Stimulated activated CD8-positive, alpha-beta memory T cell treated with anti-CD3 and anti-CD28 coated beads, Interleukin-7, amount 100 ng/mL, for 4 hours (primary cell): ENCODE measurements around the gene METAP1D.
"Not testable (repeated sequence)": the region's sequence is repeated elsewhere in the genome, so short reads cannot be mapped to it uniquely, and the experiment has no call there.

Experiments
- DNase-seq, 2 donors: peaks; one replicate each; pipeline ENCODE4 v3.0.0-alpha.2; 2020; ENCODE audit warnings: low read depth in 2 of 2

The METAP1D gene

DNA sequence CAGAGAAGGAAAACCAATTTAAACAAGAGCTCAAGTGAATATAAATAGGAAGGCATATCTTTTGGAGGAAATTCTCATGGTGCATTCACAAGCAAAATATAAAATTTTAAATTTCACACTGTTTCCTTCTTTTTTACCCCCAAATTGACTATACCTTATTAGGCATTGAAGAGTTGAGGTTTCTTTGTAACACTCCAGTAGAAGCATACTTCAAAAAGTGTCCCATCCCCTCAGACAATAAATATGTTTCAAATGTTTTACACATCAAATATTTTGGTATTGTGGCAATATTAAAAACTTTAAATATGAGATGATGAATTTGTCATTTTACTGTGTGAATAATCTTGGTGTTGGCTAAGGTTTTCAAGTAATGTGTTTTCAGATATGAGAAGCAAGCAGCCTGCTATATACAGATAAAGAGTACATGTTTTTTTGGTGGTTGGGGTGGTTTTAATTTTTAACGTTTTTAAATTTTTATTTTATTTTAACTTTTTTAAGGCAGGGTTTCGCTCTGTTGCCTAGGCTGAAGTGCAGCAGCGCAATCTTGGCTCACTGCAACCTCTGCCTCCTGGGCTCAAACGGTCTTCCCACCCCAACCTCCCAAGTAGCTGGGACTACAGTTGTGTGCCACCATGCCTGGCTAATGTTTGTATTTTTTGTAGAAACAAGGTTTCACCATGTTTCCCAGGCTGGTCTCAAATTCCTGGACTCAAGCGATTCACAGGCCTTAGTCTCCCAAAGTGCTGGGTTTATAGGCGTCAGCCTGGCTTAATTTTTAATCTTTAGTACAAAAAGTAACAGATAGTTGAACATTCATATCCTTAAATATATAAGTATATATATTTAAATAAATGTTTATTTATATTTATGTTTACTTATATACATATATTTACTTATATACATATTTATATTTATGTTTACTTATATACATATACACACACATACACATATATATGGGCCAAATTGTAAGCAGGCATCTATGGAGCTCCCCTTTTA, 49.1 kb downstream of the METAP1D start:
- no peak for DNase-seq

GRCh38 chr2:172049567-172050120, 49.9 kb downstream of the METAP1D start:
- no peak for DNase-seq

DNA sequence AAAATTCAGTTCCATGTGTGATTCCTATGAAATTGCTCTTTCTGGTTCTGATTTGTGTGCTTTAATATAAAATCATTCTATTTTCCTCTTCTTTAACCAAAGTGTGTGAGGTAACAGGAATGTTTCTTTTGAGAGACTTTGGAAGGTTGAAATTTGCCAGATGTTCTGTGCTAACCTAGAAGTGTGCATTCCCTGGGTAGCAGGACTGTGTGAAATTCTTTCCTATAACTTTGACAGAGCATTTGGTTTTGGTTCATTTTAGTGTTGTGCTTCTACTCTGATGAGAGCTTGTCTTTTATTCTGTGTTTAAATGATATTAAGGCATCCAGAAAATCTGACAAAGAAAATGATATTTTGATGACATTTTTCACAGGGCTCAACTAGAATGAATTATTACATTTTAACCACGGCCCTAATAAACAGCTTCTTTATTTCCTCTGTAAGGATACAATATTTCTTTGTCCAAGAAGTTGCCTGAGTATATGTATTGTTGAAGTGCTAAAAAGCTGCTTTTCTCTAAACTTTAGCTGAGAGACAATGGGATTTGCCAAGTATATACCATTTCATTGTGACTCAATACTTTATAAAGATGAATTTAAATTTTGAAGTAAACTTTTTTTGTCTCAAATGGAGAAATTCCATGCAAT, 50.8 kb downstream of the METAP1D start:
- DNase-seq = no peak

DNA sequence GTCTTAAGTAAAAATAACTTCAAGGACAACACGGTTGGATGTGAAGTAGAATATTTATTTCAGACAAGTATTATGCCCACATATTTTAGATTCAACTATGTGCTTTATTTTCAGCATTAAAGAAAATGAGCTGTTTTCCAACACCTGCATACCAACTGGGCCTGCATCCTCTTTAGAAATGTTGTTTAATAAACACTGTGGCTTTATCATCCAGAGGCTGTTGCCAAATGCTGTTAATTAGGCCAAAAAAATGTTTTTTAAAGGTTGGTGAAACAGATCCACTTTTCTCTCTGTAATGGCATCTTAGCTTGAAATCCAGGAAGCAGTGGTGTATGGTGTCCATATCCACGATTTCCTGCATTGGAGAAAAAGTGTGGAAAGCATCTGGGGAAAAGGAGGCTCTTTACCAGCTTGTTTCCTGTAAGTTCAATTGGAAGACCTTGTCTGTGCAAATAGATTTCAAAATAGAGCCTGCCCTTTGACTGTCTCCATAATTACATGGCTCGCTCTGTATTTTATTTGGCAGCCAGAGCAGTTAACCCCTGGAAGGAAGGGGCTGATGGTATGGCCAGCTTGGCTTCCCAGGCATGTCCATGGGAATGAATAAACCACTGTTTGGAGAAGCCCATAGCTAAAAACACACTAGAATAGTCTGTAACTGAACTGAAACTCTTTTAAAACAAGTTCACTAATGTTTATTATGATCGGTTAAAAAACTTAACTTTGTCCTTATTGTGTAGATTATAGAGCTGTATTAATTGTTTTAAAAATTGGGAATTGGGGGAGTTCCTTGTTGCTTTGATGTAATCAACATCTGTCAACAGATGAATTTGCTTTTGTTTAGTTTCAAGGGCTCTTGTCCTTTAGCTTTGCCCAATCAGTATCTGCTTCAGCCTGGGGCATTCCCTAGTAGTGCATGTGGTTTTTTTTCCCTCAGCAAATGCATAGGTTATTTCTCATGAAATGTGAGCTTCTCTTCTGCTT, 52.5 kb downstream of the METAP1D start:
- DNase-seq = no peak

DNA sequence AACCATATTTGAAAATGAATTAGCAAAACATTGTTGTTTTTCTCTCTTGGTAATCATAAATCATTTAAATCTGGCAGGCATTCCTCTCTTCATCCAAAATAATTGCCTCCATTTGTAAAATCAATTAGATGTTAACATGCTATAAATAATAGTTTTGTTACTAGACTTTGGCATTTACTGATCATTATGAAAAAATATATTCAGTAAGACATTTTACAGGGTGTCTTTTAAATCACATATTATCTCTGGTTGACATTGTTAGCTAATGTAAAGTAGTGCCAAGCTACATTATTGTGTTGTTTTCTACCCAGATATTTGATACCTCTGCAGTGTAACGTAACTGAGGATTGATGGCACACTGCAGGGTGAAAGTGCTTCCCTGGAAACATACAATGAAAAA, 53.7 kb downstream of the METAP1D start:
- DNase-seq = no peak

GRCh38 chr2:172056293-172056692, 56.5 kb downstream of the METAP1D start:
- no peak for DNase-seq

DNA sequence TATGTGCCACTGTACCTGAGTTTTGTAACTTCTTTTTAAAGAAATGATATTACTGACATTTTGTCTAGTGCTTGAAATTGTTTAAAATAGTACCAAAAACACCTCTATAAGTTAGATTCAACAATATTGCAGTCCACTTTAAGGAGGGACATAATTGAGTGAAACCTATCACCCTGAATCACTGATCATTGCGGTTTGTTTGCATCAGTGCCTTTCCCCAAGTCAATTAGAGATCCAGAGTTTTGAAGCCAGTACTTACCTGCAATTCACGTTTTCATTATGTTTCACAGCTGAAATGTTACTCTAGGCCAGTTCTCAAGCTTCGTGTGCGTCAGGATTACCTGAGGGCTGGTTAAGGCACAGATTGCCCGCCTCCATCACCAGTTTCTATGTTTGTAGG, 58.9 kb downstream of the METAP1D start:
- no peak for DNase-seq

DNA sequence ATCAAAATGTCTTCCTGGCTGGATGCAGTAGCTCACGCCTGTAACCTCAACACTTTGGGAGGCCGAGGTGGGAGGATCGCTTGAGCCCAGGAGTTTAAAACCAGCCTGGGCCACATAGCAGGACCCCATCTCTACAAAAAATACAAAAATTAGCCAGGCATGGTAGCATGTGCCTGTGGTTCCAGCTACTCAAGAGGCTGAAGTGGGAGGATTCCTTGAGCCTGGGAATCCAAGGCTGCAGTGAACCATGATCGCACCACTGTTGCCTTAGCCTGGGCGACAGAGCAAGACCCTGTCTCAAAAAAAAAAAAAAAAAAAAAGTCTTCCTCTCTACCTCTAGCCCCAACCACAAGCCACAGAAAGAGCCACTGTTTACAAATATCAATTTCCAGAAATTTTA, 60.4 kb downstream of the METAP1D start:
- not testable (repeated sequence) for DNase-seq

DNA sequence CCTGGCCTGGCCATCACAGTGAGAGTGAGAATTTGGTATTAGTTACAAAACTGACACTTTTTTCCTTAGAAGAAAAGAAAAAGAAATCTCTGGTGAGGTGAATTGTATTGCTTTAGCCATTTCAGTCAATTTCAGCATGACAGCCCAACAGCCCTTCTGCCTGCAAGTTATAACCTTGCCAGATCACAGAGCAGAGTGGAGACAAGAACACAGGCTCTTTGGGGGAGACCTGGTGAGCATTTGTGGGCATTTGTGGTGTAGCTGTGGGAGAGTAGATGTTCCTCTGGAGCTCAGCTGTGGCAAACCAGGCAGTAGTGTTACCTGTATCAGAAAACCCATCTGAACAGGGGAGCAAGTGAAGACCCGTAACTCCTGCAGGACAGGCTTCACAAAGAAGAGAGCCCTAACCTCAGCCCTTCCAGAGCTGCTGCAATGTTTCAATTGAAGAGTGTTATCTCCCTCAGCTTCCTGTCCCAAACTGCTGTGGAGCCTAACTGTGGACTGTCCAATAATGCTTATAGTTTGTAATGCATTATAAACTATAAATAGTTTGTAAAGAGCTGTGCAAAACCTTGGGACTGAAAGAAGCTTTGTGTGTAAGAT, 62.8 kb downstream of the METAP1D start:
- DNase-seq = no peak

GRCh38 chr2:172063446-172063845, 63.7 kb downstream of the METAP1D start:
- no peak for DNase-seq

DNA sequence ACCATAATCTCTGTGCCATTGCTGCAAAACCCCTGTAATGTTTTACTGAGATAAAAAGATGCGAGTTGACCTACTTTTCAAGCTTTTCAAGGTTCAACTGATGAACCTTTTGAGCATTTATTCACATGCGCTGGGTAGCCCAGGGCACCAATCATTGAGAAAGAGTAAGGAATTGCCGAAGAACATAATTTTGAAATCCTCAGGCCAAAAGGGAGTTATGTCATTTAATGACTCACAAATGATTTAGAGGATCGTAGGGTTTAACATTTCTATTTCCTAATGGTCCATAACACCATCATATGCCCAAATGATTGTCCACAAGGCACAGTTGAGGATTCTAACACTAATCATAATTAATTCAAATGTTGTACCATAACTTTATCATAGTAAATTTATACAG, 65.4 kb downstream of the METAP1D start:
- no peak for DNase-seq

GRCh38 chr2:172066394-172066886, 66.7 kb downstream of the METAP1D start:
- DNase-seq = no peak

- DNase-seq = not testable (repeated sequence)
These were observed 68.2 kb downstream of the METAP1D start for GRCh38 chr2:172067905-172068304.

DNA sequence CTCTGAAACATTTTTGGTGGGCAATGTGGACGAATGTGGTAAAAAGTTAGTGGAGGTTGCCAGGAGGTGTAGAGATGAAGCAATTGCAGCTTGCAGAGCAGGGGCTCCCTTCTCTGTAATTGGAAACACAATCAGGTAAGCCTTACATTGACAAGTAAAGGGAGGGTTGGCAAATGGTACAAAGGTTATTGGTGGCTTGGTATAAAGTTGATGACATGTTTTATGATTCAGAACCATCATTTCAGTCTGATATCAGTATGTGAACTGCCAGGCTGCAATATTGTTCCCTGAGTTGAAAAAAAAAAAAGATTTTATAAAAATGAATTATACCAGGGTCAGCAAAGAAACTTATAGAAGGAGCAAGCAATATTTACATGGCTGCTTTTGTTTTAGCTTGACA, 71.2 kb downstream of the METAP1D start:
- DNase-seq = no peak

DNA sequence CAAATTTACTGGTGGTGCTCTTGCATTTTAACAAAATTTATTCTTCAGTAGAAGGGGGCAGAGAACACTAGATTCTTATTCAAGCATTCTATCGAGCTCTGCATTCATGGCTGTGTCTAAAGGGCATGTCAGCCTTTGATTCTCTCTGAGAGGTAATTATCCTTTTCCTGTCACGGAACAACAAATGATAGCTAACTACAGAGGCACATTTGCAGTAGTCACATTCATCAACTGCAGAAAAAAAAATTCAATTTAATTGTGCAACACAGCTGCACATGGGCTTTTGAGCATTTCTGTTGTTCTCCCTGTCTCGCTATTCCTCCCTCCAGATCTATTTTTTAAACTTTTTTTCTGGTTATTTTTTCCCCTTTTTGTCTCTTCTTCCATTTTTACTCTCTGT, 72.5 kb downstream of the METAP1D start:
- DNase-seq = no peak

GRCh38 chr2:172072706-172073105, 73.0 kb downstream of the METAP1D start:
- no peak for DNase-seq

DNA sequence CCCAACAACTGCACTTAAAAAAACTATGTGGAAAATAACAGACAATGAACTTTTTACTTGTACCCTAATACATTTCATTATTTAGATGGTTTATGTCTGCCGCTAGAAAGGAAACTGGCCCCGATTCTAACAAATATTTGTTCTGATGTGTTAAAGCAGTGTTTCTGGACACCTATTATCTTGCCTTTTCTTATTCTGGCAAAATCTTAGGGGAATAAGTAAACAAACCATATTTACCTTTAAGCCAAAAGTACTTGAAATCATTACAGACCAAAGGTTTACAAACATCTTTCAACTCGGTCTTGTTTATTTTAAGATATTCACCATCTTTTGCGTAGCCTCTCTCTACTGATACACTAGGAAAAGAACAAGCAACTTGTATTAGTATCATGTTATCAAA, 73.8 kb downstream of the METAP1D start:
- DNase-seq = no peak

DNA sequence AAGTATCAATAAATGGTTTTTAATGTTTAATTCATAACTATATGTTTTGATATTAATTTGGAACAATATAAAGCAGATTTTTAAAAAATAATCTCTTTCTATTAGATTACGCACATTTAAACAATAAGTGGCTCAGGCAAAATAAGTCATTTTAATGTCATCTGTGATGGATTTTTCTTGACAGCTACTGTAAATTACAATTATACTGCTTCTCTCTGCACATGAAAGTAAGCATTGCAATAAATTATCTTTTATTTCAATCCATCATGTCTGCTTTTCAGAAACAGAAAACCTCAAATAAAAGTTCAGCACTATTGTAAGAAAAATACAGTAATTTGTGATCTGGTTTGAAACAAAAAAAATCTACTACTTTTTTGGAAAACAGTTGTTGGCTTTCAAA, 74.5 kb downstream of the METAP1D start:
- DNase-seq = no peak

GRCh38 chr2:172079416-172079815, 79.7 kb downstream of the METAP1D start:
- DNase-seq = no peak

- no peak for DNase-seq
These were observed 80.3 kb downstream of the METAP1D start for GRCh38 chr2:172079838-172080640.
